ENCODE measurements around the gene SMAP2.

The SMAP2 gene

DNA sequence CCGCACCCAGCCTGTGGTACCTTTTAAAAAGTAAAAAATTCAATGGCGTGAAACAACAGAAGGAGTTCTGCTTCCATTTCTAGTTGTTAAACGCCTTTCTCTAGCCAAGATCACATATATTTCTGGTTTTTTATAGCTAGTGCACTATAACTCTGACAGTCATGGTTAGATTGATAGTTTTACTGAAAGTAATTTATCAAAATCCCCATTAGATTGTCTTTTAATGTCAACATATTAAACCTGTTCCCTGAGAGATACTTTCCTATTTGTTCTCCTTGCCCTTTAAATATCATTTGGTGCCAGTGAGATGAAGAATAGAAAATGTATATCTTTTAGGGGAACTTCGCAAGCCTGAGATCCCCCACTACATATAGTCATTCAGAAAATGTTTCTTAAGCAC, 7.3 kb downstream of the SMAP2 start:
- Histone ChIP-seq H3K9ac (no peak overlapping the region), H3K27ac (no peak overlapping the region), H3K27me3 (ENCODE audit: control insufficient read depth, insufficient read depth, low read length) (no peaks in the 10 kb centered on the region), H3K9me3 (ENCODE audit: control insufficient read depth, low read length) (no peaks in the 10 kb centered on the region), H3K36me3 (ENCODE audit: control insufficient read depth, insufficient read depth, low read length) (no peaks in the 10 kb centered on the region), H2AFZ (no peak overlapping the region), H3K79me2 (peaks cover 3% of the 10 kb centered on the region), H3K4me1 (no peaks in the 10 kb centered on the region), H3K4me2 (ENCODE audit: low read length) (no peak overlapping the region), H3K4me3 (ENCODE audit: low read depth, low read length) (no peak overlapping the region)
- TF ChIP-seq, protein P1, sequence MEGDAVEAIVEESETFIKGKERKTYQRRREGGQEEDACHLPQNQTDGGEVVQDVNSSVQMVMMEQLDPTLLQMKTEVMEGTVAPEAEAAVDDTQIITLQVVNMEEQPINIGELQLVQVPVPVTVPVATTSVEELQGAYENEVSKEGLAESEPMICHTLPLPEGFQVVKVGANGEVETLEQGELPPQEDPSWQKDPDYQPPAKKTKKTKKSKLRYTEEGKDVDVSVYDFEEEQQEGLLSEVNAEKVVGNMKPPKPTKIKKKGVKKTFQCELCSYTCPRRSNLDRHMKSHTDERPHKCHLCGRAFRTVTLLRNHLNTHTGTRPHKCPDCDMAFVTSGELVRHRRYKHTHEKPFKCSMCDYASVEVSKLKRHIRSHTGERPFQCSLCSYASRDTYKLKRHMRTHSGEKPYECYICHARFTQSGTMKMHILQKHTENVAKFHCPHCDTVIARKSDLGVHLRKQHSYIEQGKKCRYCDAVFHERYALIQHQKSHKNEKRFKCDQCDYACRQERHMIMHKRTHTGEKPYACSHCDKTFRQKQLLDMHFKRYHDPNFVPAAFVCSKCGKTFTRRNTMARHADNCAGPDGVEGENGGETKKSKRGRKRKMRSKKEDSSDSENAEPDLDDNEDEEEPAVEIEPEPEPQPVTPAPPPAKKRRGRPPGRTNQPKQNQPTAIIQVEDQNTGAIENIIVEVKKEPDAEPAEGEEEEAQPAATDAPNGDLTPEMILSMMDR (IDR thresholded peaks at IDR 0.05) = no peak

DNA sequence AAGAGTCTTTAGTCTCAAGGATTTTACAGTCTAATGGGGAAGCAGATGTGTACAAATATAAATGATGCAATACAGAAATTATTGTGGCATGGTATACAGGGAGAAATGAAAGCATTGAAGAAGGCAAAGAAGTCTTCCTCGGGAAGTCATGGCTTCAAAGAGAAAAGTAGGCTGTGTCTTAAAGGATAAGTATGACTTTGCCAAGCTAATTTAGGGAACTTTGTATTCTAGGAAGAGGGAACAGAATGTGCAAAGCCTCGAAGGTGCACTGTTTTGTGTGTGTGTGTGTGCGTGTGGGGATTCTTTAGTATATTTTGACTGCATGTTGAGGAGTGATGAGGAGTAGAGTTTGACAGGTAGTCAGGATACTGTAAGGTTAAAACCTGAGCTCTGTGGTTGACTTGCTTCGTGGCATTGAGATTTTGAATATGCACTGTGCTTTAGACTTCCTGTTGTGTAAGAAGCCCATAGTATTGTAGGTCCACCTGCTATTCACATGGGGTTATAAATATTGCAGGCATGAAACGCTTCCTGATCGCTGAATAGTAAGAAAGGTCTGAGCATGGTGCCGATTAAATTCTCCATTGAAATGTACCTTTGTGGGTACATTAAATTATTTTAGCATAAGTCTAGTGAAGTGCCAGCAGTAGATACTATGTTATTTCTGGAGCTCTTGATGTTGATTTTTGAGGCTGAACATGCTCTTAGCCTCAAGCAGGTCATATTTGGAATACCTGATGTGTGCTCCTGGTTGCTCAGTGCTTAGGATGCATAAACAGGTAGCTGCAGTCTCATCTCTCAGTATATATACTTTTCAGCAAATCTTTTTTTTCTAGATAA, 8.0 kb downstream of the SMAP2 start:
- H3K4me1 ChIP-seq = no peaks in the 10 kb centered on the region
- H3K27ac ChIP-seq = no peak overlapping the region

DNA sequence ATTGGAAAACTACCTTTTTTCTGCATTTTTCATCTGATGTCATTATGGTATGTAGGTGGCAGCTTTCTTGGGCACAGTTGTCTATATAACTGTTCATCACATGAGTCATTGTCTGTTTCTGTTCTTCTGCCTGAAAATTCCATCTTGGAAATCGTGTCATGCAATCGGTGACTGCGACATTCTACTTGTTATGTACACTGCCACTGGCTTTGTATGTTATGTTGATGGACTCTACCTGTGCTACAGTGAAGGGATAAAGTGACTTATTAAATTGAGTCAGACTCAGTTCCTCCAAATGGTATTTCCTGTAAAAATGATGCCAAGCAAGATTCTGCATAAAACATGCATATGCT, 8.6 kb downstream of the SMAP2 start:
- TF ChIP-seq, protein P1 (IDR thresholded peaks at IDR 0.05) = no peak
- no peak overlapping the region for H3K9ac ChIP-seq

More for the DNA sequence above, 8.0 kb downstream of the SMAP2 start:
- Histone ChIP-seq H3K27me3 (ENCODE audit: control insufficient read depth, insufficient read depth, low read length) (no peaks in the 10 kb centered on the region), H3K4me2 (ENCODE audit: low read length) (no peak overlapping the region), H3K4me3 (ENCODE audit: low read depth, low read length) (no peak overlapping the region), H3K79me2 (peaks cover 3% of the 10 kb centered on the region), H2AFZ (no peak overlapping the region), H3K9me3 (ENCODE audit: control insufficient read depth, low read length) (no peaks in the 10 kb centered on the region), H3K9ac (no peak overlapping the region), H3K36me3 (ENCODE audit: control insufficient read depth, insufficient read depth, low read length) (no peaks in the 10 kb centered on the region)
- TF ChIP-seq, protein P1 (IDR thresholded peaks at IDR 0.05) = no peak

DNA sequence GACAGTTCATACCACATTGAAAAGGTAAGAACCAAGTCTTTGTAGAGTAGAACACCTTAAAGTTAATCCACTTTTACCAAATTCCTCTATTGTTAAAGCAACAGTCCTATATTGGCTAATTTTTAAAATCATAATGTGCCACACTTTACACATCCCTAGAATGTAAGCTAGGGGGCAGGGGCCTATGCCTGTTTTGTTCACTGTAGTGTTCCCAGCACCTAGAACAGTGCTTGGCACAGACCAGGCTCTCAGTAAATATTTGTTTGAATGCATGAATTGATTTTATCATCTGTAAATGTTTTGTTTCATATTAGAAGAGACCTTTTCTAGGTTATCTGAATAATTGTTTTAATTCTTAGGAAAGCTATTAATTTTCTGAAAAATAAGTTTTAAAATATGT, 9.1 kb downstream of the SMAP2 start:
- no peak overlapping the region for H3K4me2 ChIP-seq (ENCODE audit: low read length)
- H3K27ac ChIP-seq = no peak overlapping the region
- TF ChIP-seq, protein P1 (IDR thresholded peaks at IDR 0.05) = no peak
- peaks cover 3% of the 10 kb centered on the region for H3K79me2 ChIP-seq
- no peaks in the 10 kb centered on the region for H3K9me3 ChIP-seq (ENCODE audit: control insufficient read depth, low read length)
- H3K36me3 ChIP-seq (ENCODE audit: control insufficient read depth, insufficient read depth, low read length) = no peaks in the 10 kb centered on the region
- H3K9ac ChIP-seq = no peak overlapping the region
- no peaks in the 10 kb centered on the region for H3K27me3 ChIP-seq (ENCODE audit: control insufficient read depth, insufficient read depth, low read length)
- no peak overlapping the region for H3K4me3 ChIP-seq (ENCODE audit: low read depth, low read length)
- no peak overlapping the region for H2AFZ ChIP-seq
- H3K4me1 ChIP-seq = no peaks in the 10 kb centered on the region

More for the DNA sequence above, 8.6 kb downstream of the SMAP2 start:
- peaks cover 3% of the 10 kb centered on the region for H3K79me2 ChIP-seq
- H2AFZ ChIP-seq = no peak overlapping the region
- H3K9me3 ChIP-seq (ENCODE audit: control insufficient read depth, low read length) = no peaks in the 10 kb centered on the region
- no peak overlapping the region for H3K4me3 ChIP-seq (ENCODE audit: low read depth, low read length)
- no peaks in the 10 kb centered on the region for H3K36me3 ChIP-seq (ENCODE audit: control insufficient read depth, insufficient read depth, low read length)
- no peaks in the 10 kb centered on the region for H3K4me1 ChIP-seq
- H3K27ac ChIP-seq = no peak overlapping the region
- H3K27me3 ChIP-seq (ENCODE audit: control insufficient read depth, insufficient read depth, low read length) = no peaks in the 10 kb centered on the region
- no peak overlapping the region for H3K4me2 ChIP-seq (ENCODE audit: low read length)

DNA sequence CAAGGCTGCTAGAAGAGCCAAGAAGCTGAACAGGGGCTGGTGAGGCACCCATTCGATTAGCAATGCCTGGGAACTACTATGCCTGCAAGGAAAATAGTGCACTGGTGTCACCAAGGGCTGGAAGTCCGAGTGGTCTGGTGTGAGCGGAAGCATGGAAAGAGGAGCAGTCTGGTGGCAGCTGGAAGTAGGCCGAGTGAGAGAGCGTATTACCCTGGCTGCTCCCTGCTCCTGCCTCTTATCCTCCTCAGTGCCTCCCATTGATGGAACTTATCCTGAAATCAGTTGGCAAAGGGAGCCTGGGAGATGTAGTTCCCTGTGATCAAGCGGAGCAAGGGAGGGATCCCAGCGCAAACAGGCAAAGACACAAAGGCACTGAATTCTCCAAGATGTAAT, 9.6 kb downstream of the SMAP2 start:
- Histone ChIP-seq H3K4me1 (no peaks in the 10 kb centered on the region), H3K79me2 (peaks cover 3% of the 10 kb centered on the region), H3K9ac (no peak overlapping the region), H3K4me3 (ENCODE audit: low read depth, low read length) (no peak overlapping the region), H3K9me3 (ENCODE audit: control insufficient read depth, low read length) (no peaks in the 10 kb centered on the region), H3K36me3 (ENCODE audit: control insufficient read depth, insufficient read depth, low read length) (no peaks in the 10 kb centered on the region), H3K27me3 (ENCODE audit: control insufficient read depth, insufficient read depth, low read length) (no peaks in the 10 kb centered on the region), H3K4me2 (ENCODE audit: low read length) (no peak overlapping the region), H3K27ac (no peak overlapping the region), H2AFZ (no peak overlapping the region)
- TF ChIP-seq, protein P1 (IDR thresholded peaks at IDR 0.05) = no peak
